ENCODE measurements around the gene FOSB. TPM values are rescaled to one million over a fixed set of nuclear protein-coding genes. Genes with fewer than 3 reads are reported as not detected.

The FOSB gene
- total and polyA plus RNA-seq, 2 experiments from 2014 or later: 0.55 to 1.9 TPM

DNA sequence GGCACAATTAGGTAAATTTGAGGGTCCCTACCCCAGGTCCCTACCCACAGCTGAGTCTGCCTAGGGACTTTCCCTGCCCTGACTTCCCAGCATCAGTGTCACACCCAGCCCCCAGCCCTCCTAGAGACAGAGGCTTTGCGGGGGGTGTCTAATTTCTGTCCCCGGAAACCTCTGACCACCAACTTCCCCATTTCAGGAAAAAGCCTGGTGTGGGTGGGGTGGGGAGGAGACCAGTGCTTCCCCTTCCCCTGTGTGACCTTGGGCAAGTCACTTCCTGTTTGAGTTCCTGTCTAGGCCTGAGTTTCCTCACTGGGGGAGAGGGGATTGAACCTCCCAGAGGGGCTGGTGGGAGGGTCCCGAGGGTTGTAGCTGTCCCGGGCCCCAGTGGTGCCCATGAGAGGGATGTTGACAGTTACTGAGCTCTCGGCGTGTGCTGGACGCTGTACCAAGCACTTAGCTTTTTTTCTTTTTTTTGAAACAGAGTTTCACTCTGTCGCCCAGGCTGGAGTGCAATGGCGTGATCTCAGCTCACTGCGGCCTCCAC is 47.4 kb downstream of the FOSB start:
- Histone ChIP-seq H3F3A (replicated peaks; ENCODE audit: low read depth) (0 out of 2 replicates have a peak, but pooled peaks cover 7% of the 10 kb centered on the region), H4K20me1 (replicated peaks; ENCODE audit: insufficient read depth) (peaks cover 57% of the 10 kb centered on the region), H3K9me2 (ENCODE audit: insufficient read depth) (no peaks in the 10 kb centered on the region), H3K4me3 (no peak overlapping the region), H3K79me2 (replicated peaks; ENCODE audit: insufficient read depth) (peaks cover 79% of the 10 kb centered on the region), H3K4me1 (ENCODE audit: insufficient read depth) (peaks cover 7% of the 10 kb centered on the region; the same call in 1 of the 2 replicates), H3K4me2 (no peak overlapping the region), H3K27me3 (ENCODE audit: insufficient read depth) (no peaks in the 10 kb centered on the region), H2AFZ (no peak overlapping the region), H3K27ac (ENCODE audit: low read depth) (peak overlapping the region; percentile 32; the same call in 1 of the 2 replicates), H3K36me3 (ENCODE audit: insufficient read depth) (peaks cover 7% of the 10 kb centered on the region)
- Mint-ChIP-seq H3K4me1 (peaks cover 10% of the 10 kb centered on the region; the same call in 2 of the 3 replicates), H3K9me3 (no peaks in the 10 kb centered on the region; the same call in 2 of the 3 replicates), H3K27me3 (ENCODE audit: insufficient read depth, low read depth, poor library complexity) (peaks cover 4% of the 10 kb centered on the region), H3K4me3 (no peak overlapping the region), H3K36me3 (ENCODE audit: low read depth) (peaks cover 30% of the 10 kb centered on the region), H3K27ac (no peak overlapping the region)
- ATAC-seq (no peak), DNase-seq (ENCODE audit: low spot score) (no peak)
- TF ChIP-seq POLR2AphosphoS5 (IDR thresholded peaks at IDR 0.05; ENCODE audit: low read depth) (no peak), EZH2 (IDR thresholded peaks at IDR 0.05; ENCODE audit: low read depth, unreplicated experiment) (no peak), EZH2phosphoT487 (IDR thresholded peaks at IDR 0.05; ENCODE audit: unreplicated experiment) (no peak), STAT1 (IDR thresholded peaks at IDR 0.05; ENCODE audit: unreplicated experiment) (no peak), ZNF114 (CRISPR knock-in tag; IDR thresholded peaks at IDR 0.05) (no peak), NANOG (IDR thresholded peaks at IDR 0.05; ENCODE audit: borderline replicate concordance) (no peak), JUNB (IDR thresholded peaks at IDR 0.05; ENCODE audit: unreplicated experiment) (no peak), CREB1 (CRISPR knock-in tag; IDR thresholded peaks at IDR 0.05; ENCODE audit: low read depth) (no peak), ZNF331 (CRISPR knock-in tag; IDR thresholded peaks at IDR 0.05; ENCODE audit: low read depth) (no peak)
- TF ChIP-seq, protein P1, sequence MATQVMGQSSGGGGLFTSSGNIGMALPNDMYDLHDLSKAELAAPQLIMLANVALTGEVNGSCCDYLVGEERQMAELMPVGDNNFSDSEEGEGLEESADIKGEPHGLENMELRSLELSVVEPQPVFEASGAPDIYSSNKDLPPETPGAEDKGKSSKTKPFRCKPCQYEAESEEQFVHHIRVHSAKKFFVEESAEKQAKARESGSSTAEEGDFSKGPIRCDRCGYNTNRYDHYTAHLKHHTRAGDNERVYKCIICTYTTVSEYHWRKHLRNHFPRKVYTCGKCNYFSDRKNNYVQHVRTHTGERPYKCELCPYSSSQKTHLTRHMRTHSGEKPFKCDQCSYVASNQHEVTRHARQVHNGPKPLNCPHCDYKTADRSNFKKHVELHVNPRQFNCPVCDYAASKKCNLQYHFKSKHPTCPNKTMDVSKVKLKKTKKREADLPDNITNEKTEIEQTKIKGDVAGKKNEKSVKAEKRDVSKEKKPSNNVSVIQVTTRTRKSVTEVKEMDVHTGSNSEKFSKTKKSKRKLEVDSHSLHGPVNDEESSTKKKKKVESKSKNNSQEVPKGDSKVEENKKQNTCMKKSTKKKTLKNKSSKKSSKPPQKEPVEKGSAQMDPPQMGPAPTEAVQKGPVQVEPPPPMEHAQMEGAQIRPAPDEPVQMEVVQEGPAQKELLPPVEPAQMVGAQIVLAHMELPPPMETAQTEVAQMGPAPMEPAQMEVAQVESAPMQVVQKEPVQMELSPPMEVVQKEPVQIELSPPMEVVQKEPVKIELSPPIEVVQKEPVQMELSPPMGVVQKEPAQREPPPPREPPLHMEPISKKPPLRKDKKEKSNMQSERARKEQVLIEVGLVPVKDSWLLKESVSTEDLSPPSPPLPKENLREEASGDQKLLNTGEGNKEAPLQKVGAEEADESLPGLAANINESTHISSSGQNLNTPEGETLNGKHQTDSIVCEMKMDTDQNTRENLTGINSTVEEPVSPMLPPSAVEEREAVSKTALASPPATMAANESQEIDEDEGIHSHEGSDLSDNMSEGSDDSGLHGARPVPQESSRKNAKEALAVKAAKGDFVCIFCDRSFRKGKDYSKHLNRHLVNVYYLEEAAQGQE (IDR thresholded peaks at IDR 0.05; ENCODE audit: unreplicated experiment): no peak
- TF ChIP-seq, protein P2, sequence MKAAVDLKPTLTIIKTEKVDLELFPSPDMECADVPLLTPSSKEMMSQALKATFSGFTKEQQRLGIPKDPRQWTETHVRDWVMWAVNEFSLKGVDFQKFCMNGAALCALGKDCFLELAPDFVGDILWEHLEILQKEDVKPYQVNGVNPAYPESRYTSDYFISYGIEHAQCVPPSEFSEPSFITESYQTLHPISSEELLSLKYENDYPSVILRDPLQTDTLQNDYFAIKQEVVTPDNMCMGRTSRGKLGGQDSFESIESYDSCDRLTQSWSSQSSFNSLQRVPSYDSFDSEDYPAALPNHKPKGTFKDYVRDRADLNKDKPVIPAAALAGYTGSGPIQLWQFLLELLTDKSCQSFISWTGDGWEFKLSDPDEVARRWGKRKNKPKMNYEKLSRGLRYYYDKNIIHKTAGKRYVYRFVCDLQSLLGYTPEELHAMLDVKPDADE (IDR thresholded peaks at IDR 0.05): no peak
- TF ChIP-seq, protein P3, sequence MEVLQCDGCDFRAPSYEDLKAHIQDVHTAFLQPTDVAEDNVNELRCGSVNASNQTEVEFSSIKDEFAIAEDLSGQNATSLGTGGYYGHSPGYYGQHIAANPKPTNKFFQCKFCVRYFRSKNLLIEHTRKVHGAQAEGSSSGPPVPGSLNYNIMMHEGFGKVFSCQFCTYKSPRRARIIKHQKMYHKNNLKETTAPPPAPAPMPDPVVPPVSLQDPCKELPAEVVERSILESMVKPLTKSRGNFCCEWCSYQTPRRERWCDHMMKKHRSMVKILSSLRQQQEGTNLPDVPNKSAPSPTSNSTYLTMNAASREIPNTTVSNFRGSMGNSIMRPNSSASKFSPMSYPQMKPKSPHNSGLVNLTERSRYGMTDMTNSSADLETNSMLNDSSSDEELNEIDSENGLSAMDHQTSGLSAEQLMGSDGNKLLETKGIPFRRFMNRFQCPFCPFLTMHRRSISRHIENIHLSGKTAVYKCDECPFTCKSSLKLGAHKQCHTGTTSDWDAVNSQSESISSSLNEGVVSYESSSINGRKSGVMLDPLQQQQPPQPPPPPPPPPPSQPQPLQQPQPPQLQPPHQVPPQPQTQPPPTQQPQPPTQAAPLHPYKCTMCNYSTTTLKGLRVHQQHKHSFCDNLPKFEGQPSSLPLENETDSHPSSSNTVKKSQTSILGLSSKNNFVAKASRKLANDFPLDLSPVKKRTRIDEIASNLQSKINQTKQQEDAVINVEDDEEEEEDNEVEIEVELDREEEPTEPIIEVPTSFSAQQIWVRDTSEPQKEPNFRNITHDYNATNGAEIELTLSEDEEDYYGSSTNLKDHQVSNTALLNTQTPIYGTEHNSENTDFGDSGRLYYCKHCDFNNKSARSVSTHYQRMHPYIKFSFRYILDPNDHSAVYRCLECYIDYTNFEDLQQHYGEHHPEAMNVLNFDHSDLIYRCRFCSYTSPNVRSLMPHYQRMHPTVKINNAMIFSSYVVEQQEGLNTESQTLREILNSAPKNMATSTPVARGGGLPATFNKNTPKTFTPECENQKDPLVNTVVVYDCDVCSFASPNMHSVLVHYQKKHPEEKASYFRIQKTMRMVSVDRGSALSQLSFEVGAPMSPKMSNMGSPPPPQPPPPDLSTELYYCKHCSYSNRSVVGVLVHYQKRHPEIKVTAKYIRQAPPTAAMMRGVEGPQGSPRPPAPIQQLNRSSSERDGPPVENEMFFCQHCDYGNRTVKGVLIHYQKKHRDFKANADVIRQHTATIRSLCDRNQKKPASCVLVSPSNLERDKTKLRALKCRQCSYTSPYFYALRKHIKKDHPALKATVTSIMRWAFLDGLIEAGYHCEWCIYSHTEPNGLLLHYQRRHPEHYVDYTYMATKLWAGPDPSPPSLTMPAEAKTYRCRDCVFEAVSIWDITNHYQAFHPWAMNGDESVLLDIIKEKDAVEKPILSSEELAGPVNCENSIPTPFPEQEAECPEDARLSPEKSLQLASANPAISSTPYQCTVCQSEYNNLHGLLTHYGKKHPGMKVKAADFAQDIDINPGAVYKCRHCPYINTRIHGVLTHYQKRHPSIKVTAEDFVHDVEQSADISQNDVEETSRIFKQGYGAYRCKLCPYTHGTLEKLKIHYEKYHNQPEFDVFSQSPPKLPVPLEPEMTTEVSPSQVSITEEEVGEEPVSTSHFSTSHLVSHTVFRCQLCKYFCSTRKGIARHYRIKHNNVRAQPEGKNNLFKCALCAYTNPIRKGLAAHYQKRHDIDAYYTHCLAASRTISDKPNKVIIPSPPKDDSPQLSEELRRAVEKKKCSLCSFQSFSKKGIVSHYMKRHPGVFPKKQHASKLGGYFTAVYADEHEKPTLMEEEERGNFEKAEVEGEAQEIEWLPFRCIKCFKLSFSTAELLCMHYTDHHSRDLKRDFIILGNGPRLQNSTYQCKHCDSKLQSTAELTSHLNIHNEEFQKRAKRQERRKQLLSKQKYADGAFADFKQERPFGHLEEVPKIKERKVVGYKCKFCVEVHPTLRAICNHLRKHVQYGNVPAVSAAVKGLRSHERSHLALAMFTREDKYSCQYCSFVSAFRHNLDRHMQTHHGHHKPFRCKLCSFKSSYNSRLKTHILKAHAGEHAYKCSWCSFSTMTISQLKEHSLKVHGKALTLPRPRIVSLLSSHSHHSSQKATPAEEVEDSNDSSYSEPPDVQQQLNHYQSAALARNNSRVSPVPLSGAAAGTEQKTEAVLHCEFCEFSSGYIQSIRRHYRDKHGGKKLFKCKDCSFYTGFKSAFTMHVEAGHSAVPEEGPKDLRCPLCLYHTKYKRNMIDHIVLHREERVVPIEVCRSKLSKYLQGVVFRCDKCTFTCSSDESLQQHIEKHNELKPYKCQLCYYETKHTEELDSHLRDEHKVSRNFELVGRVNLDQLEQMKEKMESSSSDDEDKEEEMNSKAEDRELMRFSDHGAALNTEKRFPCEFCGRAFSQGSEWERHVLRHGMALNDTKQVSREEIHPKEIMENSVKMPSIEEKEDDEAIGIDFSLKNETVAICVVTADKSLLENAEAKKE (CRISPR knock-in tag; IDR thresholded peaks at IDR 0.05): no peak
- TF ChIP-seq, protein P4, sequence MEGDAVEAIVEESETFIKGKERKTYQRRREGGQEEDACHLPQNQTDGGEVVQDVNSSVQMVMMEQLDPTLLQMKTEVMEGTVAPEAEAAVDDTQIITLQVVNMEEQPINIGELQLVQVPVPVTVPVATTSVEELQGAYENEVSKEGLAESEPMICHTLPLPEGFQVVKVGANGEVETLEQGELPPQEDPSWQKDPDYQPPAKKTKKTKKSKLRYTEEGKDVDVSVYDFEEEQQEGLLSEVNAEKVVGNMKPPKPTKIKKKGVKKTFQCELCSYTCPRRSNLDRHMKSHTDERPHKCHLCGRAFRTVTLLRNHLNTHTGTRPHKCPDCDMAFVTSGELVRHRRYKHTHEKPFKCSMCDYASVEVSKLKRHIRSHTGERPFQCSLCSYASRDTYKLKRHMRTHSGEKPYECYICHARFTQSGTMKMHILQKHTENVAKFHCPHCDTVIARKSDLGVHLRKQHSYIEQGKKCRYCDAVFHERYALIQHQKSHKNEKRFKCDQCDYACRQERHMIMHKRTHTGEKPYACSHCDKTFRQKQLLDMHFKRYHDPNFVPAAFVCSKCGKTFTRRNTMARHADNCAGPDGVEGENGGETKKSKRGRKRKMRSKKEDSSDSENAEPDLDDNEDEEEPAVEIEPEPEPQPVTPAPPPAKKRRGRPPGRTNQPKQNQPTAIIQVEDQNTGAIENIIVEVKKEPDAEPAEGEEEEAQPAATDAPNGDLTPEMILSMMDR (conservative IDR thresholded peaks at IDR 0.05; ENCODE audit: low read depth in 2 of 2): no peak

Data from GM23338 (cell line).